ENCODE measurements around the gene LCK.
A peak's percentile ranks its signal among the peaks of the same experiment; 100 is the strongest.

The LCK gene

GRCh38 chr1:32219022-32219421 lies 32.0 kb upstream of the LCK start:
- Histone ChIP-seq H4K8ac (ENCODE audit: low read length) (no peak overlapping the region), H2BK5ac (ENCODE audit: low read depth, low read length, poor library complexity, severe bottlenecking) (no peak overlapping the region), H3K18ac (ENCODE audit: low read depth in 1 of 2, low read length in 2 of 2) (no peak overlapping the region), H2AFZ (ENCODE audit: low read depth, low read length) (no peak overlapping the region), H3K14ac (ENCODE audit: low read length in 2 of 2) (no peak overlapping the region), H3K4me1 (ENCODE audit: control insufficient read depth, insufficient read depth, low read depth, low read length) (peaks cover 19% of the 10 kb centered on the region), H3K9me3 (ENCODE audit: control insufficient read depth, low read length) (no peaks in the 10 kb centered on the region), H3K79me1 (replicated peaks; ENCODE audit: low read length, poor library complexity, severe bottlenecking) (peaks cover 34% of the 10 kb centered on the region), H2BK12ac (ENCODE audit: low read length in 2 of 2) (no peak overlapping the region), H3K4me3 (ENCODE audit: insufficient read depth in 1 of 2, low read depth in 1 of 2, low read length in 2 of 2) (no peak overlapping the region), H3K23ac (ENCODE audit: low read length in 2 of 2) (no peak overlapping the region), H2BK120ac (ENCODE audit: low read depth, low read length) (no peak overlapping the region), H3K4ac (ENCODE audit: low read depth in 1 of 2, low read length in 2 of 2) (no peak overlapping the region), H2BK15ac (ENCODE audit: low read depth, poor library complexity, severe bottlenecking) (no peak overlapping the region), H3K27me3 (ENCODE audit: control insufficient read depth in 1 of 2, insufficient read depth in 1 of 2, low read length in 2 of 2) (no peaks in the 10 kb centered on the region), H3K27ac (ENCODE audit: low read length, poor library complexity, severe bottlenecking) (no peak overlapping the region), H2AK5ac (ENCODE audit: low read length, severe bottlenecking) (no peak overlapping the region), H3K4me2 (ENCODE audit: low read length, poor library complexity, severe bottlenecking) (no peak overlapping the region), H3K36me3 (ENCODE audit: control insufficient read depth in 1 of 2, insufficient read depth in 2 of 2, low read depth in 1 of 2, low read length in 2 of 2) (peaks cover 41 to 58% of the 10 kb centered on the region in 2 experiments), H4K91ac (ENCODE audit: low read length) (no peak overlapping the region), H3K9ac (ENCODE audit: low read length) (no peak overlapping the region)
- 88% methylated on average over 7 of the region's 7 CpGs for WGBS
- DNase-seq: peak; percentile 40

GRCh38 chr1:32220746-32221580 lies 30.1 kb upstream of the LCK start:
- Histone ChIP-seq H3K18ac (ENCODE audit: low read depth in 1 of 2, low read length in 2 of 2) (peak overlapping the region in 1 of 2 experiments; percentile 13), H3K27me3 (ENCODE audit: control insufficient read depth in 1 of 2, insufficient read depth in 1 of 2, low read length in 2 of 2) (no peaks in the 10 kb centered on the region), H3K27ac (ENCODE audit: low read length, poor library complexity, severe bottlenecking) (peak overlapping the region; percentile 17), H2AK5ac (ENCODE audit: low read length, severe bottlenecking) (peak overlapping the region; percentile 29), H3K4ac (ENCODE audit: low read depth in 1 of 2, low read length in 2 of 2) (peak overlapping the region in 1 of 2 experiments; percentile 32), H4K8ac (ENCODE audit: low read length) (peak overlapping the region; percentile 45), H2AFZ (ENCODE audit: low read depth, low read length) (no peak overlapping the region), H2BK5ac (ENCODE audit: low read depth, low read length, poor library complexity, severe bottlenecking) (no peak overlapping the region), H3K9ac (ENCODE audit: low read length) (peak overlapping the region; percentile 100), H2BK120ac (ENCODE audit: low read depth, low read length) (no peak overlapping the region), H4K91ac (ENCODE audit: low read length) (no peak overlapping the region), H3K4me2 (ENCODE audit: low read length, poor library complexity, severe bottlenecking) (peak overlapping the region; percentile 57), H3K14ac (ENCODE audit: low read length in 2 of 2) (no peak overlapping the region), H3K9me3 (ENCODE audit: control insufficient read depth, low read length) (no peaks in the 10 kb centered on the region), H3K36me3 (ENCODE audit: control insufficient read depth in 1 of 2, insufficient read depth in 2 of 2, low read depth in 1 of 2, low read length in 2 of 2) (peaks cover 39 to 56% of the 10 kb centered on the region in 2 experiments), H2BK15ac (ENCODE audit: low read depth, poor library complexity, severe bottlenecking) (no peak overlapping the region), H3K23ac (ENCODE audit: low read length in 2 of 2) (peak overlapping the region in 1 of 2 experiments; percentile 19), H3K4me1 (ENCODE audit: control insufficient read depth, insufficient read depth, low read depth, low read length) (peaks cover 19% of the 10 kb centered on the region), H3K4me3 (ENCODE audit: insufficient read depth in 1 of 2, low read depth in 1 of 2, low read length in 2 of 2) (peak overlapping the region in 1 of 2 experiments; percentile 92), H3K79me1 (replicated peaks; ENCODE audit: low read length, poor library complexity, severe bottlenecking) (peaks cover 32% of the 10 kb centered on the region), H2BK12ac (ENCODE audit: low read length in 2 of 2) (peak overlapping the region in 1 of 2 experiments; percentile 22)
- WGBS: 100% methylated on average over 2 of the region's 4 CpGs
- DNase-seq: no peak

GRCh38 chr1:32221581-32221979 lies 29.5 kb upstream of the LCK start:
- Histone ChIP-seq H2BK12ac (ENCODE audit: low read length in 2 of 2) (no peak overlapping the region), H2BK15ac (ENCODE audit: low read depth, poor library complexity, severe bottlenecking) (no peak overlapping the region), H3K14ac (ENCODE audit: low read length in 2 of 2) (peak overlapping the region in 1 of 2 experiments; percentile 80), H3K4me1 (ENCODE audit: control insufficient read depth, insufficient read depth, low read depth, low read length) (peaks cover 19% of the 10 kb centered on the region), H4K91ac (ENCODE audit: low read length) (no peak overlapping the region), H3K27ac (ENCODE audit: low read length, poor library complexity, severe bottlenecking) (peak overlapping the region; percentile 43), H2AFZ (ENCODE audit: low read depth, low read length) (no peak overlapping the region), H3K27me3 (ENCODE audit: control insufficient read depth in 1 of 2, insufficient read depth in 1 of 2, low read length in 2 of 2) (no peaks in the 10 kb centered on the region), H3K9me3 (ENCODE audit: control insufficient read depth, low read length) (no peaks in the 10 kb centered on the region), H2BK5ac (ENCODE audit: low read depth, low read length, poor library complexity, severe bottlenecking) (no peak overlapping the region), H3K4ac (ENCODE audit: low read depth in 1 of 2, low read length in 2 of 2) (peak overlapping the region in 1 of 2 experiments; percentile 42), H3K4me2 (ENCODE audit: low read length, poor library complexity, severe bottlenecking) (peak overlapping the region; percentile 57), H3K79me1 (replicated peaks; ENCODE audit: low read length, poor library complexity, severe bottlenecking) (peaks cover 34% of the 10 kb centered on the region), H2BK120ac (ENCODE audit: low read depth, low read length) (no peak overlapping the region), H3K4me3 (ENCODE audit: insufficient read depth in 1 of 2, low read depth in 1 of 2, low read length in 2 of 2) (peak overlapping the region; percentile 78 to 92), H3K18ac (ENCODE audit: low read depth in 1 of 2, low read length in 2 of 2) (peak overlapping the region in 1 of 2 experiments; percentile 44), H3K23ac (ENCODE audit: low read length in 2 of 2) (no peak overlapping the region), H4K8ac (ENCODE audit: low read length) (peak overlapping the region; percentile 57), H2AK5ac (ENCODE audit: low read length, severe bottlenecking) (no peak overlapping the region), H3K9ac (ENCODE audit: low read length) (peak overlapping the region; percentile 100), H3K36me3 (ENCODE audit: control insufficient read depth in 1 of 2, insufficient read depth in 2 of 2, low read depth in 1 of 2, low read length in 2 of 2) (peaks cover 37 to 55% of the 10 kb centered on the region in 2 experiments)
- 10% methylated on average over 13 of the region's 13 CpGs for WGBS
- peak; percentile 25 for DNase-seq

- Histone ChIP-seq H3K4ac (ENCODE audit: low read depth in 1 of 2, low read length in 2 of 2) (peak within 1 kb of the TSS; percentile 19 to 74), H3K9ac (ENCODE audit: low read length) (peak within 1 kb of the TSS; percentile 100), H4K91ac (ENCODE audit: low read length) (peak within 1 kb of the TSS; percentile 36), H3K23ac (ENCODE audit: low read length in 2 of 2) (peak within 1 kb of the TSS in 1 of 2 experiments; percentile 19), H2BK5ac (ENCODE audit: low read depth, low read length, poor library complexity, severe bottlenecking) (peak within 1 kb of the TSS; percentile 19), H3K27me3 (ENCODE audit: control insufficient read depth in 1 of 2, insufficient read depth in 1 of 2, low read length in 2 of 2) (no peaks in the 10 kb centered on the region), H2BK15ac (ENCODE audit: low read depth, poor library complexity, severe bottlenecking) (no peak within 1 kb of the TSS), H3K79me1 (replicated peaks; ENCODE audit: low read length, poor library complexity, severe bottlenecking) (peaks cover 30% of the 10 kb centered on the region), H3K36me3 (ENCODE audit: control insufficient read depth in 1 of 2, insufficient read depth in 2 of 2, low read depth in 1 of 2, low read length in 2 of 2) (peaks cover 36 to 52% of the 10 kb centered on the region in 2 experiments), H3K14ac (ENCODE audit: low read length in 2 of 2) (peak within 1 kb of the TSS in 1 of 2 experiments; percentile 80), H2BK12ac (ENCODE audit: low read length in 2 of 2) (no peak within 1 kb of the TSS), H4K8ac (ENCODE audit: low read length) (peak within 1 kb of the TSS; percentile 79), H2AK5ac (ENCODE audit: low read length, severe bottlenecking) (peak within 1 kb of the TSS; percentile 29), H3K4me2 (ENCODE audit: low read length, poor library complexity, severe bottlenecking) (peak within 1 kb of the TSS; percentile 57), H3K4me1 (ENCODE audit: control insufficient read depth, insufficient read depth, low read depth, low read length) (peaks cover 19% of the 10 kb centered on the region), H3K4me3 (ENCODE audit: insufficient read depth in 1 of 2, low read depth in 1 of 2, low read length in 2 of 2) (peak within 1 kb of the TSS; percentile 78 to 92), H3K27ac (ENCODE audit: low read length, poor library complexity, severe bottlenecking) (peak within 1 kb of the TSS; percentile 43), H3K18ac (ENCODE audit: low read depth in 1 of 2, low read length in 2 of 2) (peak within 1 kb of the TSS; percentile 23 to 91), H3K9me3 (ENCODE audit: control insufficient read depth, low read length) (no peaks in the 10 kb centered on the region), H2AFZ (ENCODE audit: low read depth, low read length) (peak within 1 kb of the TSS; percentile 90), H2BK120ac (ENCODE audit: low read depth, low read length) (peak within 1 kb of the TSS; percentile 29)
- WGBS: under 1% methylated on average over 41 of the region's 46 CpGs
- DNase-seq: peak; percentile 96
Measured at GRCh38 chr1:32221980-32222755, 28.9 kb upstream of the LCK start, which contains the start of the genes EIF3I and TMEM234. Gene EIF3I (plus strand): TSS chr1:32222407. CDS start chr1:32222442, 35 bp downstream. Gene TMEM234 (minus strand): TSS chr1:32222353. CDS start chr1:32222322, 31 bp downstream.

Data from mesenchymal stem cell (in vitro differentiated cells and primary cell).